T47D (cell line): ENCODE data around the gene CD74.

Experiments used
- DNase-seq, 2 experiments: peaks; one replicate each; pipeline versions ENCODE4 v3.0.0 to v3.0.0-alpha.2; 2011 to 2012; ENCODE audit warnings: low read depth in 1 of 2, low spot score in 1 of 2
- JUND ChIP-seq: IDR thresholded peaks from 2 replicates; pipeline ENCODE4 v1.6.1; 2012; ENCODE audit warnings: low read depth
- in situ Hi-C: cut with HindIII; loops from 2 replicates; pipeline ENCODE4 v1.10.0; 2016; ENCODE audit warnings: low sequenced_read_pairs, low pct_unique_long_range_greater_than_20kb

CD74 gene

DNA sequence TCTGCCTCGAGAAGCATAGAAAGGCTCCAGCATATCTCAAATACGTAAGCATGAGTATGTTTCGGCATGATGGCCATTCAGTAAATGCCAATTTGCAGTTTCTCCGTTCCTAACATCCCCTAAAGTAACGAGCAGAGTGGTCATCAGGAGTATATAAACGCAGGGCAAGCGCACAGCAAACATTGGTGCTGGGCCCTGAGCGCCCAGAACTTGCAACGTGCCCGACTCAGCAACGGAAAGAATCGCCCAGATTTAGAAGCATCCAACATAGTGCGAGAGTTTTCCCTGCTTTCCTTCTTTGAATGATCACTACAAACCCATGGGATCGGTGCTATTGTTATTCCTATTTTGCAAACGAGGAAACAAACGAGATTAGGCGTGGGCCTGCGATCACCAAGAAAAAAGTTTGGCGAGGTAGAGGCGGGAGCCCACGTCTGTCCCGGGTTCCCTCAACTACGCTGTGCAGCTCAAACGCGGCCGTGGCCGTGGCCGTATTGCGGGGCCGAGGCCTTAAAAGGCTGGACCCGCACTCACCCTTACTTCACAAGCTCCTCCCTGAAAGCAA, 36.3 kb upstream of the CD74 start:
- in situ Hi-C loops = no loop called here
- DNase-seq = no peak
- TF ChIP-seq JUND = no peak

DNA sequence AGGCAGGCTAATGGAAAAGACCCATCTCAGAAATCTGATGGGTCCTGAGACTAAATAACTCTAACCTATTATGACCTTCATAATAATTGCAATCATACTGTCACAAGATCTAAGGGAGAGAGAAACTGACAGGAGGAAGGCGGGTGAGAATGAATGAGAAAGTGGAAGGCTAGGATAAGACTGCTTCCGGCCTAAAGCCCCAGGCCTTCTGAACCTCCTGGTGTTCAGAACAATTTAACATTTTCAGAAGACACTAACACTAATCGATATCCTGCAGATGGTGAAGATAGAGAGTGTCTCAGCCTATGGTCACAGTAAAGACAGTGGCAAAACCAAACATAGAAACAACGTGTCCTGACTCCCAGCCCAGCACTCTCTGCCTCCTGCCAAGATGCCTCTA, 35.6 kb upstream of the CD74 start:
- in situ Hi-C loops = no loop called here
- no peak for DNase-seq
- no peak for TF ChIP-seq JUND

GRCh38 chr5:150447188-150447587, 34.5 kb upstream of the CD74 start:
- in situ Hi-C loops = no loop called here
- no peak for DNase-seq
- no peak for TF ChIP-seq JUND

GRCh38 chr5:150446583-150446982, 33.9 kb upstream of the CD74 start:
- in situ Hi-C loops = no loop called here
- no peak for DNase-seq
- no peak for TF ChIP-seq JUND

DNA sequence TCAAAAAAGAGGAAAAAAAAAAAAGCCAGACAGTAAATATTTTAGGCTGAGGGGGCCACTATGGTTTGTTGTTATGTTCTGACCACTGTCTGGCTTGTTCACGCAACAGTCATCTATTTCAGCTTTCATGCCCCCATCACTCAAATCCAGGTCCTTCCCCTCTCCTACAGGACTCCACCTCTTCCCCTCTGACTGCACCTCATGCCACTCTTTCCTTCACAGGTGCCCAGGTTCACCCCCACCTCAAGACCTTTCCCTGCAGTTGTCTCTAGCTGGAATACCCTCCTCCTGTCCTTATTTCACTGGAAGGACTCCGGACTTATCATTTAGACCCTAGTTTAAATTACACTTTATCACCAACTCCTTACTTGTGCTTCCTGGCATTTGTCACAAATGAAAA, 33.4 kb upstream of the CD74 start:
- no peak for TF ChIP-seq JUND
- in situ Hi-C loops = no loop called here
- DNase-seq = no peak

DNA sequence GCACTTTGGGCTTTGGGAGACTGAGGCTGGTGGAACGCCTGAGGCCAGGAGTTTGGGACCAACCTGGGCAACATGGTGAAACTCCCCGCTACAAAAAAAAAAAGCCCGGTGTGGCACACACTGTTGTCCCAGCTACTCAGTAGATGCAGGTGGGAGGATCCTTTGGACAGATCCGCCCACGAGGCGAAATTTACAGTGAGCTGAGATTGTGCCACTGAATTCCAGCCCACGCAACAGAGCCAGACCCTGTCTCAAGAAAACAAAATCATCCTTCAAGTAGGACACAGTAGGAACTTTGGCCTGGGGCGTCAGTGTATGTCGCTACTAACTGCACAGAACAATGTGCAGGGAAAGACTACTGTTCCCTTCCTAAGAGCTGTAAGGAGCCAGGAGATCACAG, 32.1 kb upstream of the CD74 start:
- no peak for DNase-seq
- TF ChIP-seq JUND = no peak
- in situ Hi-C loops = no loop called here

DNA sequence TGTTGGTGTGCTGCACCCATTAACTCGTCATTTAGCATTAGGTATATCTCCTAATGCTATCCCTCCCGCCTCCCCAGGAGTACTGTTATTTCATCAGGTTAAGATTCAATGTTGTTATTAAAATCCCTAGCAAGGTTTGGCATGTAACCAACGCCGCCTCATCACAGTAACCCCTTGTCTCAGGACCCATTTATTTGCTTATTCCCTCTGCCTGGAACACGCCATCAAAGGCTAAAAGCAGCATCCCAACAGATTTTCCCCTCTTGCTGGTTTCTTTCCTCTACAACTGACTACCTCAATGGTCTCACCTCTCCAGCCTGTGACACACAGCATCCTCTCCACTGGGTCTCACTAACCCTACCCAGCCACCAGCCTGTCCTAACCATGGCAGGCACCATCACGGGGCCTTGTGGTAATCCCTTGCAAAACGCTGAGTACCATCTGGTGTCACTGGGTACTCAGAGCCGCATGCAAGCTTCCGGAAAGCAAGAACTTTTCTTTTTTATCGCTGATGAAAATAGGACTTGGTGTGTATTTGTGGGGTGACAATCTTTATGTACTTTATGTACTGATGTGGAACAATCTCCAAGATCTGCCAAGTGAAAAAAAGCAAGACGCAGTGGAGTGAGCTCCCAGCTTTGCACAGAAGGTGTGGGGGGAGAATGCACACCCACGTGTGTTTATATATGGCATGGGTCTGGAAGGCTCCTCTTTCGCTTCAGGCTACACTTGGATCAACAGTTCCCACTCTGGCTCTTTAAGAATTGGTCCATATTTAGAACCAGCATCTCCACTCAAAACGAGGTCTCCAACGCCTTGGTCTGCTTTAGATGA, 30.7 kb upstream of the CD74 start:
- peak in 1 of 2 experiments; percentile 31 for DNase-seq
- no peak for TF ChIP-seq JUND
- in situ Hi-C loops = no loop called here

DNA sequence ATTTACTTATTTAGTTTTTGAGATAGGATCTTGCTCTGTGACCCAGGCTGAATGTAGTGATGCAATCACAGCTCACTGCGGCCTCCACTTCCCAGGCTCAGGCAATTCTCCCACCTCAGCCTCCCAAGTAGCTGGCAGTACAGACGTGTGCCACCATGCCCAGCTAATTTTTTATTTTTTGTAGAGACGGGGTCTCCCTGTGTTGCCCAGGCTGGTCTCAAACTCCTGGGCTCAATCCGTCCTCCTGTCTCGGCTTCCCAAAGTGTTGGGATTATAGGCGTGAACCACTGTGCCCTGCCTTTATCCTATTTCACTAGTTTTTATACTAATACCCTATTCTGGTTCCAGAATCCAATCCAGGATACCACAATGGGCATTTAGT, 30.0 kb upstream of the CD74 start:
- in situ Hi-C loops = no loop called here
- TF ChIP-seq JUND = no peak
- DNase-seq = no peak

GRCh38 chr5:150441813-150442698, 29.3 kb upstream of the CD74 start:
- in situ Hi-C loops = no loop called here
- no peak for TF ChIP-seq JUND
- DNase-seq = no peak

DNA sequence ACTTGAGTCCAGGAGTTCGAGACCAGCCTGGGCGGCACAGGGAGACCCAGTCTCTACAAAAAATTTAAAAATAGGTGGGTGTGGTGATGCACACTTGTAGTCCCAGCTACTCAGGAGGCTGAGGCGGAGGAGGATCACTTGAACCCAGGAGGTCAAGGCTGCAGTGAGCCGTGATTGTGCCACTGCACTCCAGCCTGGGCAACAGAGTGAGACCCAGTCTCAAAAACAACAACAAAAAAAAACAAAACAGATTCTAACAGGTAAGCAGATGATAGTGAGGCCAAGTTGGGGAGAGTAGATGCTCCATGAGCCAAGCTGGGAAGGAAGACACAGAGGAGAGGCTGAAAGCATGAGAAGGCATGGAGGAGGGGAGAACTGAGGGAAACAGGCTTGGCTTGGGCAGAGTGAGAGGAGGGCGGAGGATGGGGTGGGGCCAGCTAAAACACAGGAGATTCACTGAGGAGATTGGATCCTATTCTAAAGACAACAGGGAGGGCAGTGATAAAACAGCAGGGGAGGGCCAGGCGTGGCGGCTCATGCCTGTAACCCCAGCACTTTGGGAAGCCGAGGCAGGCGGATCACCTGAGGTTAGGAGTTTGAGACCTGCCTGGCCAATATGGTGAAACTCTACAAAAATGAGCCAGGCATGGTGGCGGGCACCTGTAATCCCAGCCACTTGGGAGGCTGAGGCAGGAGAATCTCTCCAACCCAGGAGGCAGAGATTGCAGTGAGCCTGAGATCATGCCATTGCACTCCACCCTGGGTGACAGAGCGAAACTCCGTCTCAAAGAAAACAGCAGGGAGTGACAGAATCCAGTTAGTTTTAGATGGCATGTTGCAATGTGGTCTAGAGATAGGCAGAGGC, 28.5 kb upstream of the CD74 start:
- TF ChIP-seq JUND = no peak
- DNase-seq = no peak
- in situ Hi-C loops = no loop called here

DNA sequence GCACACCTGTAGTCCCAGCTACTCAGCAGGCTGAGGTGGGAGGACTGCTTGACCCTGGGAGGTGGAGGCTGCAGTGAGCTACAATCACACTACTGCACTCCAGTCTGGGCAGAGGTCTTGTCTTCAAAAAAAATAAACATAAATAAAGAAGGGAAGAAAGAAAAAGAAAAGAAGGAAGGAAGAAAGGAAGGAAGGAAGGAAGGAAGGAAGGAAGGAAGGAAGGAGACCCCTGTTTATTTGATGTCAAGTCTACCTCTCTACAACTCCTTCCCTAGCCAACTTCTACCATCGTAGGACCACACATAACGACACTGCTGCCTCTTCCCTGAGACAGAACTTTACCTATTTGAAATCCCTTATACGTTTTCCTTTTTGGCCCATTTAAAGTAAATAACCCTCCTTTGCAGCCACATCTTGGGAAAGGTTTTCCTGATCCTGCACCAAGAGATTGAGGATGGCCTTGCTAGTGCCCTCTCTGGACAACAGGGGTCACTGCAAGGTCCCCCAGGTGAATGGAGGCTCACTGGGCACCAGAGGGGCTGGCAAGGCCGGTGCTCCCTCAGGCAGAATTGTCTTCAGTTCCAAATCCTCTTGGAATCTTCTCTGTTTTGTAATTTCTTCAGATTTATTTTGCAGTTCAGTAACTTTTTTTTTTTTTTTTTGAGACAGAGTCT, 26.3 kb upstream of the CD74 start:
- in situ Hi-C loops = no loop called here
- DNase-seq = peak in 1 of 2 experiments; percentile 58
- no peak for TF ChIP-seq JUND
